Measurements from ENCODE around the gene EIF1B. TPM values are rescaled to one million over a fixed set of nuclear protein-coding genes. Genes with fewer than 3 reads are reported as not detected.

Gene EIF1B
- total and polyA plus RNA-seq, 2 of the 13 experiments (the other 11 are each of a cell fraction or from before 2014, with no cell fraction given), result 12.7 to 29.1 TPM

- peak; percentile 15 for TF ChIP-seq ASH2L (IDR thresholded peaks at IDR 0.05; ENCODE audit: insufficient read length, low read depth, low read length)
- TF ChIP-seq NFE2 (CRISPR knock-in tag; IDR thresholded peaks at IDR 0.05), result no peak
- no peak for TF ChIP-seq ZNF768 (CRISPR knock-in tag; IDR thresholded peaks at IDR 0.05)
- TF ChIP-seq TBX3 (IDR thresholded peaks at IDR 0.05; ENCODE audit: borderline replicate concordance), result no peak
- no peak for TF ChIP-seq ZNF562 (CRISPR knock-in tag; IDR thresholded peaks at IDR 0.05; ENCODE audit: borderline replicate concordance)
- TF ChIP-seq ZNF549 (CRISPR knock-in tag; IDR thresholded peaks at IDR 0.05), result no peak
- TF ChIP-seq ZNF24 (IDR thresholded peaks at IDR 0.05), result no peak
- TF ChIP-seq, protein P1, sequence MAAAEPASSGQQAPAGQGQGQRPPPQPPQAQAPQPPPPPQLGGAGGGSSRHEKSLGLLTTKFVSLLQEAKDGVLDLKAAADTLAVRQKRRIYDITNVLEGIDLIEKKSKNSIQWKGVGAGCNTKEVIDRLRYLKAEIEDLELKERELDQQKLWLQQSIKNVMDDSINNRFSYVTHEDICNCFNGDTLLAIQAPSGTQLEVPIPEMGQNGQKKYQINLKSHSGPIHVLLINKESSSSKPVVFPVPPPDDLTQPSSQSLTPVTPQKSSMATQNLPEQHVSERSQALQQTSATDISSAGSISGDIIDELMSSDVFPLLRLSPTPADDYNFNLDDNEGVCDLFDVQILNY (CRISPR knock-in tag; conservative IDR thresholded peaks at IDR 0.05), result no peak
- TF ChIP-seq GABPA (IDR thresholded peaks at IDR 0.05; ENCODE audit: low read depth, low read length), result no peak
- no peak for TF ChIP-seq GABPA (CRISPR knock-in tag; IDR thresholded peaks at IDR 0.05; ENCODE audit: low read depth)
- no peak for TF ChIP-seq WIZ (CRISPR knock-in tag; IDR thresholded peaks at IDR 0.05)
- TF ChIP-seq, protein P2, sequence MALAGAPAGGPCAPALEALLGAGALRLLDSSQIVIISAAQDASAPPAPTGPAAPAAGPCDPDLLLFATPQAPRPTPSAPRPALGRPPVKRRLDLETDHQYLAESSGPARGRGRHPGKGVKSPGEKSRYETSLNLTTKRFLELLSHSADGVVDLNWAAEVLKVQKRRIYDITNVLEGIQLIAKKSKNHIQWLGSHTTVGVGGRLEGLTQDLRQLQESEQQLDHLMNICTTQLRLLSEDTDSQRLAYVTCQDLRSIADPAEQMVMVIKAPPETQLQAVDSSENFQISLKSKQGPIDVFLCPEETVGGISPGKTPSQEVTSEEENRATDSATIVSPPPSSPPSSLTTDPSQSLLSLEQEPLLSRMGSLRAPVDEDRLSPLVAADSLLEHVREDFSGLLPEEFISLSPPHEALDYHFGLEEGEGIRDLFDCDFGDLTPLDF (CRISPR knock-in tag; IDR thresholded peaks at IDR 0.05), result no peak
- peak; percentile 90 for TF ChIP-seq RBM39 (IDR thresholded peaks at IDR 0.05; ENCODE audit: low read depth, low read length, poor library complexity, severe bottlenecking)
- no peak for TF ChIP-seq BRCA1 (CRISPR knock-in tag; IDR thresholded peaks at IDR 0.05)
- no peak for TF ChIP-seq ZNF207 (IDR thresholded peaks at IDR 0.05; ENCODE audit: borderline replicate concordance)
- no peak for TF ChIP-seq FLYWCH1 (CRISPR knock-in tag; IDR thresholded peaks at IDR 0.05)
- no peak for TF ChIP-seq ZNF564 (CRISPR knock-in tag; IDR thresholded peaks at IDR 0.05)
- no peak for TF ChIP-seq DRAP1 (CRISPR knock-in tag; IDR thresholded peaks at IDR 0.05)
- no peak for TF ChIP-seq ZBTB20 (CRISPR knock-in tag; IDR thresholded peaks at IDR 0.05; ENCODE audit: borderline replicate concordance, low read depth)
- TF ChIP-seq PHF8 (CRISPR knock-in tag; IDR thresholded peaks at IDR 0.05), result peak; percentile 43
- no peak; the same call in 1 of the 2 replicates for TF ChIP-seq PCBP1 (IDR thresholded peaks at IDR 0.05; ENCODE audit: borderline replicate concordance, low read depth, low read length)
- TF ChIP-seq PHF5A (CRISPR knock-in tag; IDR thresholded peaks at IDR 0.05; ENCODE audit: low read depth, unreplicated experiment), result no peak
- TF ChIP-seq HOXA7 (CRISPR knock-in tag; IDR thresholded peaks at IDR 0.05), result no peak
- no peak; the same call in 1 of the 2 replicates for TF ChIP-seq SAP130 (CRISPR knock-in tag; IDR thresholded peaks at IDR 0.05; ENCODE audit: low read depth)
- TF ChIP-seq ZNF747 (CRISPR knock-in tag; IDR thresholded peaks at IDR 0.05; ENCODE audit: borderline replicate concordance), result no peak
- no peak for TF ChIP-seq ZNF251 (CRISPR knock-in tag; IDR thresholded peaks at IDR 0.05)
- TF ChIP-seq SRY (CRISPR knock-in tag; IDR thresholded peaks at IDR 0.05), result no peak
- TF ChIP-seq TCF7 (IDR thresholded peaks at IDR 0.05; ENCODE audit: low read depth), result no peak
- TF ChIP-seq HNRNPLL (IDR thresholded peaks at IDR 0.05; ENCODE audit: low read depth, low read length, poor library complexity, severe bottlenecking), result no peak
- TF ChIP-seq ELF4 (CRISPR knock-in tag; IDR thresholded peaks at IDR 0.05; ENCODE audit: borderline replicate concordance), result 0 out of 2 replicates have a peak, but pooled peaks have one; percentile 2
- no peak for TF ChIP-seq ZNF510 (CRISPR knock-in tag; IDR thresholded peaks at IDR 0.05; ENCODE audit: low read depth)
- TF ChIP-seq TAF1 (CRISPR knock-in tag; IDR thresholded peaks at IDR 0.05), result no peak
Measured at GRCh38 chr3:40309925-40310695, 603 bp downstream of the EIF1B start (continued).

Measured in HepG2 (cell line).